A673 (cell line): ENCODE results near the gene SHISA4. TPM values are rescaled to one million over a fixed set of nuclear protein-coding genes. Genes with fewer than 3 reads are reported as not detected.

Experiments
- BruUV-seq: library from RNA; stranded (reverse); fragments of 400-500 nt; replicated peaks from 2 replicates; lab custom pipeline; 2021; lab: Mats Ljungman, UMichigan
- CTCF ChIA-PET: fragments of 300-600 bp; sonication (Branson Sonifier 250); formaldehyde crosslinking; loops from one replicate; lab custom pipeline; 2022; ENCODE audit warnings: antibody characterized with exemption; lab: Charles Lee
- POLR2A ChIA-PET: fragments of 300-600 bp; sonication (Branson Sonifier 250); formaldehyde crosslinking; loops from one replicate; lab custom pipeline; 2022; ENCODE audit warnings: antibody characterized with exemption; ENCODE audit not compliant: low non-redundant PET; lab: Charles Lee
- DNase-seq: peaks from one replicate; pipeline ENCODE4 v3.0.0-alpha.2; 2015; ENCODE audit warnings: low spot score
- H3K27ac ChIP-seq: fragments of 200-600 bp; sonication (generic); 2 replicates; pipeline ENCODE4 v1.5.1; 2016; ENCODE audit warnings: mixed run types, low read depth, mild to moderate bottlenecking, mixed read lengths, antibody characterized with exemption, low read length; ENCODE audit not compliant: poor library complexity, severe bottlenecking
- H3K27me3 ChIP-seq: fragments of 200-600 bp; sonication (generic); replicated peaks from 2 replicates; pipeline ENCODE4 v1.6.1; 2017; ENCODE audit warnings: mixed run types, low read depth, mild to moderate bottlenecking, mixed read lengths, antibody characterized with exemption, low read length; ENCODE audit not compliant: insufficient read depth, poor library complexity
- H3K36me3 ChIP-seq: fragments of 200-600 bp; sonication (generic); 2 replicates; pipeline ENCODE4 v1.6.1; 2016; ENCODE audit warnings: mixed run types, mild to moderate bottlenecking, mixed read lengths, antibody characterized with exemption, low read length; ENCODE audit not compliant: insufficient read depth, poor library complexity, severe bottlenecking
- H3K4me1 ChIP-seq: fragments of 200-600 bp; sonication (generic); 2 replicates; pipeline ENCODE4 v1.6.1; 2017; ENCODE audit warnings: mixed run types, mild to moderate bottlenecking, mixed read lengths, antibody characterized with exemption, low read length; ENCODE audit not compliant: insufficient read depth, poor library complexity, severe bottlenecking
- H3K4me3 ChIP-seq: fragments of 200-600 bp; sonication (generic); 2 replicates; pipeline ENCODE4 v1.5.1; 2016; ENCODE audit warnings: low read depth, mixed run types, mild to moderate bottlenecking, mixed read lengths, low read length; ENCODE audit not compliant: poor library complexity, severe bottlenecking
- H3K9me3 ChIP-seq: fragments of 200-600 bp; sonication (generic); 2 replicates; pipeline ENCODE4 v1.6.1; 2016; ENCODE audit warnings: mixed run types, low read depth, mild to moderate bottlenecking, mixed read lengths, antibody characterized with exemption, low read length; ENCODE audit not compliant: poor library complexity, severe bottlenecking
- EZH2 ChIP-seq: fragments of 200-600 bp; sonication (generic); IDR thresholded peaks from 2 replicates; pipeline ENCODE4 v1.6.1; 2017; ENCODE audit warnings: borderline replicate concordance, low read depth, mild to moderate bottlenecking, mixed read lengths, antibody characterized with exemption, low read length; ENCODE audit not compliant: poor library complexity, severe bottlenecking
- intact Hi-C: fragments of 100-400 bp; cut with micrococcal nuclease; formaldehyde crosslinking; loops from one replicate; pipeline ENCODE4 v1.10.0; 2022; ENCODE audit not compliant: unreplicated experiment
- total RNA-seq: library from RNA; stranded (reverse); gene quantifications from 2 replicates; pipeline ENCODE4 v1.2.3, GENCODE V29; 2021
- TF ChIP-seq, protein P1 (sequence below): fragments of 300-800, 200-600 bp; sonication (generic); conservative IDR thresholded peaks from 2 replicates; pipeline ENCODE4 v1.5.1; 2017; ENCODE audit warnings: low read depth, mild to moderate bottlenecking, antibody characterized with exemption, low read length, moderate library complexity, mixed read lengths

The SHISA4 gene
- total RNA-seq, 1 experiment from 2014 or later: 1.2 TPM

- no TSS peak for BruUV-seq
- Histone ChIP-seq H3K27ac (no peak overlapping the region), H3K36me3 (peaks cover 15% of the 10 kb centered on the region), H3K27me3 (no peaks in the 10 kb centered on the region), H3K4me3 (no peak overlapping the region), H3K4me1 (no peaks in the 10 kb centered on the region), H3K9me3 (no peaks in the 10 kb centered on the region)
- CTCF ChIA-PET: interaction anchor here (0.5 kb wide), 1 partner anchor 627 kb away, joined by 3 read pairs; no protein-coding TSS in a partner anchor
- DNase-seq: no peak
- POLR2A ChIA-PET: interaction anchor here (0.6 kb wide), 1 partner anchor 97 kb away, joined by 3 read pairs; no protein-coding TSS in a partner anchor
- TF ChIP-seq, protein P1, sequence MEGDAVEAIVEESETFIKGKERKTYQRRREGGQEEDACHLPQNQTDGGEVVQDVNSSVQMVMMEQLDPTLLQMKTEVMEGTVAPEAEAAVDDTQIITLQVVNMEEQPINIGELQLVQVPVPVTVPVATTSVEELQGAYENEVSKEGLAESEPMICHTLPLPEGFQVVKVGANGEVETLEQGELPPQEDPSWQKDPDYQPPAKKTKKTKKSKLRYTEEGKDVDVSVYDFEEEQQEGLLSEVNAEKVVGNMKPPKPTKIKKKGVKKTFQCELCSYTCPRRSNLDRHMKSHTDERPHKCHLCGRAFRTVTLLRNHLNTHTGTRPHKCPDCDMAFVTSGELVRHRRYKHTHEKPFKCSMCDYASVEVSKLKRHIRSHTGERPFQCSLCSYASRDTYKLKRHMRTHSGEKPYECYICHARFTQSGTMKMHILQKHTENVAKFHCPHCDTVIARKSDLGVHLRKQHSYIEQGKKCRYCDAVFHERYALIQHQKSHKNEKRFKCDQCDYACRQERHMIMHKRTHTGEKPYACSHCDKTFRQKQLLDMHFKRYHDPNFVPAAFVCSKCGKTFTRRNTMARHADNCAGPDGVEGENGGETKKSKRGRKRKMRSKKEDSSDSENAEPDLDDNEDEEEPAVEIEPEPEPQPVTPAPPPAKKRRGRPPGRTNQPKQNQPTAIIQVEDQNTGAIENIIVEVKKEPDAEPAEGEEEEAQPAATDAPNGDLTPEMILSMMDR: no peak
- TF ChIP-seq EZH2: no peak
- intact Hi-C loops: no loop called here
Observed at GRCh38 chr1:201880928-201881571, 7.6 kb upstream of the SHISA4 start.

DNA sequence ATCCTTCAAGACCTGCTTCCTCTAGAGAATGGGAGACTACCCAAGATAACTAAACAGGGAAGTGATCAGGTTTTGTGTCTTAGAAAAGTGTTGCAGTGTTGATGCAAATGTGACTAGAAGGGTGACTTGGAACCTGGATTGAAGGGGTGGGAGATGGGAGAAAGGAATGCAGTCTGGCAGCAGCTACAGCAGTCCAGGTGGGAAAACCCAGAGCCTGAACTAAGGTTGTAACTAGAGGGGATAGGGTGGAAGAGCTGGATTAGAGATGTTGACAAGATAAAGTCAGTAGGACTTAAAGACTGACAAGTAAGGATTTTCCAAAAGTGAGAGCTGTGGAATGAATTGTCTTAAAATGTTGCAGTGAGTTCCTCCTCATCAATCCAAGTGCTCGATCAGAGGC, 7.1 kb upstream of the SHISA4 start:
- H3K4me3 ChIP-seq: no peak overlapping the region
- BruUV-seq: no TSS peak
- no peaks in the 10 kb centered on the region for H3K9me3 ChIP-seq
- no peaks in the 10 kb centered on the region for H3K4me1 ChIP-seq
- H3K27ac ChIP-seq: no peak overlapping the region
- intact Hi-C loops: no loop called here
- no peaks in the 10 kb centered on the region for H3K27me3 ChIP-seq
- no peak for TF ChIP-seq EZH2
- TF ChIP-seq, protein P1: no peak
- CTCF ChIA-PET: interaction anchor here (0.7 kb wide), 1 partner anchor 89 kb away, joined by 7 read pairs; no protein-coding TSS in a partner anchor
- POLR2A ChIA-PET: interaction anchor here (0.6 kb wide), 1 partner anchor 97 kb away, joined by 3 read pairs; no protein-coding TSS in a partner anchor
- DNase-seq: no peak
- H3K36me3 ChIP-seq: peaks cover 9% of the 10 kb centered on the region

GRCh38 chr1:201882665-201883132, 6.0 kb upstream of the SHISA4 start:
- Histone ChIP-seq H3K27ac (no peak overlapping the region), H3K4me1 (no peaks in the 10 kb centered on the region), H3K27me3 (no peaks in the 10 kb centered on the region), H3K36me3 (peaks cover 5% of the 10 kb centered on the region), H3K9me3 (no peaks in the 10 kb centered on the region), H3K4me3 (no peak overlapping the region)
- ChIA-PET POLR2A (no interaction called here), CTCF (interaction anchor here (0.7 to 1.2 kb wide), 2 partner anchors 10 to 13 kb away, joined by 3 to 8 read pairs; no protein-coding TSS in a partner anchor)
- intact Hi-C loops: no loop called here
- no TSS peak for BruUV-seq
- TF ChIP-seq, protein P1: no peak
- no peak for TF ChIP-seq EZH2
- DNase-seq: peak; percentile 55
